HG03039 (cell line): ENCODE data around the gene APP.

Source experiments
- ATAC-seq: cut with Tn5 transposase; IDR thresholded peaks from one replicate; pipeline ENCODE4 v1.9.1; 2021; ENCODE audit warnings: mild to moderate bottlenecking, moderate library complexity; ENCODE audit not compliant: unreplicated experiment

The APP gene

DNA sequence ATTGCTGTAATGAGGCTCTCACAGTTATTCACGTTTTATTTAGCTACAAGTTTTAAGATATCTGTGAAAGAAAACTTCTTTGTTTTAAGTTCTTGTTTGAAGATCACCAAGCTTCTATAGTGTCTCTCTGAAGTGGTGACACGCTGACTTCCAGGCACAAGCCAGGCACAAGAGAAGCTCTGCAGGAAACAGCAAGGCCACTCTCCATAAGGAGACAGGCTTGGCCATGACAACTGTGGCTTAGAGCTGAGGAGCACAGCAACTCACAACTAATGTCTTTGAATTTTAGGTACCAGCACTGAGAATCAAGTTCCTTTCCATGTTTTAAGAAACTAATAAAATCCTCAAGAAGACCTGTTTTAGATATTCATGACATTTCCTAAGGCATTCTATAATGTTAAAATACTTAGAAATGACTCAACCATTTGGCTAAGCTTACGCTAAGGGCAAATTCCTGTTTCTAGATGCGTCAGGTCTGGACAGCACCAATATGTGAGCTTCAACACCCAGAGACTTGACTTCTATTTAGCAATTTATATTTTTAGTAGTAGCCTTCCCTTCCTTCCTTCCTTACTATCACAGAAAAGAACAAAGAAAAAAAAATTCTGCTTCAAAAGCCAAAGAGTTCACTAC is 40.2 kb downstream of the APP start:
- ATAC-seq, result no peak

DNA sequence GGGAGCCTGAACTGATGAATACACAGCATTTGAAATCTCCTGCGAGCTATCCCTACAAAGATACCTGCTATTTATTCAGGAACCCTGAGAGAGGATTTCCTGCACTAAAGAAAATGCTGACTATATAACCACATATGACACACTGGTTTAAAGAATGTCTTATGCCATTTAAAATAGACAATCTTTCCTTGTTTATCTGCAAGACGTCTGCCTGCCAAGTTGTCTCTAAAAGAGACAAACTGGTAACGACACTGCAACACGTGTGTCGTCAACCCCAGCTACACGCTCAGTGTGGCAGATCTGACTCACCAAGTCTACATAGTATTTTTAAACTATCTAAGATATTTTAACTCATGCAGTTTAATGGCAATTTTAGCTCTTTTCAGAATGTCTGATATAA is 42.7 kb downstream of the APP start:
- no peak for ATAC-seq

DNA sequence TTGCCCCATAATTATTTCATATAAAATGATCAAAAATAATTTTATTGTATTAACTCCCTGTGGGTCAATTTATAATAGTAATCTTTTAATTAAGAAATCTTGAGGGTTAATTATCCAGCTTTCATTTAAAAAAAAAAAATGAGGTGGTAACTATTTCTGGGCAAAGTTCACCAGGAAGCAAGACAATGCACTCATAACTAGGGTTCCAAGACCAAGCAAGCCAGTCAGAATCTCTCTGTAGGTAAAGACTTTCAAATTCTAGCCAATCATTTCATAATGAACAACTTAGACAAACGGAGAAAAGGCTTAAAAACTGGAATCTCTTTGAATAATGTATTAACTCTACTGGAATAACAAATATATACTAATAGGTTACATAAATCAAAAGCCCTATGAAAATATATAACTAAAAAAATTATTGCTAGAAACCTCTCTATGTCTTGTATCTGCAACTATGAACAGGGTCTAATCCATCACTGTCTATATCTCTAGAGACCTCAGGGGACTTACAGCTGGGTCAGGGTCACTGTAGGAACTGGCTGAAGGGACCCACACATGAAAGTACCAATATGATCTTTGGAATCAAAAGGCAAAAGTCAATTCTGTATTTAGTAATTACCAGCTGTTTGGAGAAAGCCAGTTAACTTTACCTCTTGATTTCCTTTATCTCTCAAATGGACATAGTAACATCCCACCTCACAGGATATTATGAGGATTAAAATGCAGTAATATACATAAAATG is 43.3 kb downstream of the APP start:
- ATAC-seq, result no peak

DNA sequence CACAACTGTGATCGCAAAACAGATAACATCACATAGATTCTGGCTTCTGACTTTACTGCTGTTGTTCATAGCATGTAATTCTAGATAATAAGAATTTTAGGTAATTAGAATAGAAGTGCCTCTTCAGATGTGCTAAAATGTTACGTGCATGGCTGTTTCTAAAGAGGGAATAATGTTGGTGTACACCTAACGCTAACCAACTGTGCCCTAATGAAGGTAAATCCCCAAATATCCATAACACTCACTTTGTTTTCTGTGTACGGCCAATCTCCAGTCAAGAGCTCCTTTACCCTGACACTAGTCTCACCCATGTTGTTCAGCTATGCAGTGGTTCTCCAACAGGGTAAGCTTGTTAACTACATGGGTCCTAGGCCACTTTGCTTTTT is 44.4 kb downstream of the APP start:
- no peak for ATAC-seq

DNA sequence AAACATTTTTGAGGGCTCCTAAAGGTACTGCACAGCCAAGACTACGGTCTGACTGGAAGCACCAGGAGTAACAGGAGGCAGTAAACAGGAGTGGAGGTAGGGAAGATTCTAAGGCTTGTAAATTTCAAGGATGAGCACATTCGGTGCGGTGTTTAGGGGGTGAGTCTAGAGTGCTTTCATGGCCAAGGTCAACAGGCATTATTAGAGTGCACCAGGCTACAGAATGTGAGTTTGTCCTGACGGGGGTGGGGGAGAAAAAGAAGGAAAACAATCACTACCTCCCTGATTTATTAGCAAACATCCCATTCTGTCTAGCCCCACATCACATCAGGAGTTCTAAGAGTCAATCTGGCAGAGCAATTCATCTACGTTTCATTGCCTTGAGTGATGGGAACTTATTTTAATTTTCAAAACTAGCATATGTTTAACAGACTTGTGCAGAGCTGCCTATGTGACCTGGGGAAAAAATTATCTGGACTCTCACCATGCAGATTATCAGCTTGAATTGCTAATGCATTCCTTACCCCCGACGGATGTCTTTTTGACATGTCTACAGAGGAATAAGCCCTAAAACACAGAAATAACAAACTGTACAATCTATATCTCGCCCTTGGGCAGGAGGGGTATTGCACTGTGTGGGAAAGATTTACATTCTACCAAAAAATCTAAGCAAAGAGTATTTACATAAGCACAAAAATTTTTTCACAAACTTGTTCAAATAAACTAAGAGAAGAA is 45.0 kb downstream of the APP start:
- no peak for ATAC-seq

DNA sequence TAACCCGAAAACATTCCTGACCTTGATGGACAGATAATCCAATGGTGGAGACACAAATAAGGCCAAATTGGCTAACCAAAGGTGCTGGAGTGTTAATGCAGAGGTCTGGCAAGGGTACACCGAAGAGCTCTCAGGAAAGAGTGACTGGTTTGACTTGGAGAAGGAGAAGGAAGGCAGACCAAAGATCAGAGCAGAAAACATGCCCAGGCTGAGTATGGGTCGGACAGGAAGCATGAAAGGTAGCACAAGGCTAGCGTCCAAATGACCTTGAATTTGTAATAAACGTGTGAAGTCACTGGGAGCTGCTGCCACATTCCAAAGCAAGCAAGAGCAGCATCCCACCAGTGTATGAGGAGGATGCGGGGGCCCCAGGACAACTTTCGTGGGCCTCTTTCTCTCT is 45.7 kb downstream of the APP start:
- ATAC-seq, result no peak

DNA sequence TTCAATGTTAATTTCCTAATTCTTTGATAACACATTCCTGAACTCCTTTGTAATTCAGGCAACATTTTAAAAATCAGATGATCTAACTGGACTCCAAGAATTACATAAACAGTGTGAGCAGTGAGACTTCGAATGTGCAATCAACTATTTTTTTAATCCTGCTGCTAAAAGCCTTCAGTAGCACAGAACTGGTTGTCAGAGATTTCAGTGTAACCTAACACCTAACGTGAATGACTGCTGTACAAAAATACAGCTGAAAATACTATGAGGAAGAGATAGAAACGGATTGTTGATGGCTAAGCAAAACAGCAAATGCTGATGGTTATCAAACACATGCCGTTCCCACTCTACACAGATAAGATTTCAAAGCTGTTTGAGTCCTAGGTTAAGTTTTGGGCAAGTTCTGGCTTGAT is 46.1 kb downstream of the APP start:
- ATAC-seq, result no peak

DNA sequence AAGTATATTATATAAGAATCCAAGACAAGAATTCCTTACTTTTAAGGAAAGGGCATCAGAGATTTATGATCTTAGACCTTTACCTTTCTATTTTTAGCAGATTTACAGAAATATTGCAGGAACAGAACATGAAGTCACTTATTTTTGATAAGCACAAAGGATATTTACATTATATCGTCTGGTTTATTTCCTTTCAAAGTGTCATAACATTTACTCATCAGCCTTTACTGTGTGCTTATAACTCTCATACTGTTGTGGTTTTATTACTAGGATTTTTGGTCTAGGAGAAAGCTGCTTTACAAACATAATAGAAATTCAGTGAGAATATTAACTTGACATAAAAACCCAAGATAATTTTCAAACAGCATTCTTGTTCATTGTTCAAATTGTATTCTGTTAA is 47.6 kb downstream of the APP start:
- no peak for ATAC-seq

DNA sequence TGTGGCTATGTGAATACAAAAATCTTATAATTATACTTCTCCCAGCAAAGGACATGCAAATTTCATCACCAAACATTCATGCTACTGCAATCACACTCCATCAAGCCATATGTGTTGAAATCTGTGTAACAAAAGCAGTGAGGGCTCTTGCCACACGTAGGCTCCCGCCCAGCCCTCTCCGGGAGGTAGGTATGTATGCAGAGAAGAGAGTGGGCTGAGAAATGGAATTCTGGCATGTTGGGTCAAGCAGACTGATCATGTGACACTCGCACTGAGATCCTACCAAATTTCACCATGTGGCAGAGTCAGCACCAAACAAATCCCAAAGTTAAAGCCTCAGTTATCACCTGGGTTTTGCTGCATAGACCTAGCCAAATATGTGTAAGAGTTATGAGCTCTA is 49.7 kb downstream of the APP start:
- no peak for ATAC-seq

DNA sequence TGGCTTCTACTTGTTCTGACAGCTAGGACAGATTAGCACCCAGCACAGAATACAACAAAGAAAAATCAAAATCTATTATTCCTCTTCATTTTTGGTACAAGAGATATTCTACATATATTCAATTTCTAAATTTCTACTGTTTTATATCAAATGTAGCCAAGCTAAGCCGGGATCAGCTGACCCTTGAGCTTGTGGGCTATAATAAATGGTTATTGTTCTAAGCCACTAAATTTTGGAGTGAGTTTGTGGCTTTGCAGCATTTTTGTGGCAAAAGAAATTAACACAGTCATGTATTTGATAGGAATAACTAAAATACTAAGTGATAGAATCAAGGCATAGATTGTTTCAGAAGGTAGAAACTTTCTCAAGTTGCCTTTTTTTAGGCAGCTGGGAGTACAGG is 50.7 kb downstream of the APP start:
- no peak for ATAC-seq

DNA sequence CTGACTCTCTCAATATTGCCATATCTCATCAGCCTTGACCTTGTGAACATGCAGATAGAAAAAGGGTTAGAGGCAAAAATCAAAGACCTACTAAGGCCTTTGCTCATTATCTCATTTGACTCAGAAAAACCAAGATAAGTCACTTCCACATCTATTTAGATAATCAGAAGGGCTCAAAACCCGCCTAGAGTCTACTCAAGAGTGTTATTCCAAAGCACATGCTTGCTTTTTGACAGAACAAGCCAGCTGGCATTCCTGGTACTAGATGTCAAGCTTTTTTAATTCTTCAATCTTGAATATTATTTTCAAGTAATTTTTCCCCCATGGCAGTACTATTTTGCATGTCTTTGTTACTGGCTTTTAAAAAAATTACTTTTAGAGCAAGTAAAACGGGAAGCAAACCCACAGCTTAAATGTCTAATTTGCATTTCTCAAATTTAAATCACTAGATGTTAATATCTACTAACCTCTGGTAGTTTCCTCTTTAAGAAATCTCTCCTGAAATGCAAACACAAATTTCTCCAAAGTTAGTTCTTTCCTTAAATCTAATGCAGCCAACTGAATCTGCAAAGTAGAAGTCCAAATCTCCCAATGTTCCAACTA is 51.5 kb downstream of the APP start:
- ATAC-seq, result no peak

DNA sequence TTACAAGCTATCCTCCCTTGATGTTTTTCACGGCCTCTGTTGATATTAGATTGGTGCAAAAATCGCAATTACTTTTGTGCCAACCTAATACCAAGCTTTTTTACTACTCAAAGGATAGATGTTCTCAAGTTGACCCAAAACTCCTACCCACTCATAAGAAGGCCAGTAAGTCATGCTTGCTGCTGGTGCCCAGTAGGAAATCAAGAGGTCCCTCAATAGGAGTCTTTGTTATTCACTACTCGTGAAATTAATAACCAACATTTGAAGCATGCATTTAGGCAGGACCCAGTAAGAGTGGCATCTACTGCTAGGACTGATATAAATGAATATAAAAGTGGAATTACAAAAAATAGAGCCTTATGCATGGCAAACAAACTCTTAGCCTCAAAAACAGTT is 52.6 kb downstream of the APP start:
- no peak for ATAC-seq

DNA sequence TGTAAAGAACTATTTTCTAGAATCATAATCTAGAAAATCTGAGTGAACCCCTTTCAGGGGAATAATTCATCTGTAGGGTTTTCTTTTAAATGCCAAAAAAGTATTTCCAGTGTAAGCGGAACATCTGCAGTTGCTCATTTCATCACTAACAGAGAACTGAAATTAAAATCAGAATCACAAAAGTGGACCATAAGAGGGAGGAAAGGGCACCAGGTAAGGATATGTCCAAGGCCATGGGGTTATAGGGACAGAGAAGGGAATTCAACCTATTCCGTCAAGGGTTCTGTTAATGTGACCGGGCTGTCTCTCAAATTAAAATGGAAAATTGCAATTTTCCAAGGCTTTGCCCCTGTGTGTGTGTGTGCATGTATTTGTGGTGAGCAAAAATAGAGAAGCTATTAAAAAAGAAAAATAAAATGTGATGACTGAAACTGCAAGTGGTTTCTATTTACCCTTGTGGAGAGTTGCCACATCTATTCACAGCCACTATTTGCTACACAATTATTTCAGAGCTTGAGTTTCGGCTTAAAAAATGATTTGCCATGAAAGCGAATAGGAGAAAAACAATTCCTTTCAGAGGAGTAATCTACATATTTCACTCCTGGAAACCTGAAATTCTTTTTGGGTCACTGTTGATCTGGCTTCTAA is 53.1 kb downstream of the APP start:
- ATAC-seq, result no peak

DNA sequence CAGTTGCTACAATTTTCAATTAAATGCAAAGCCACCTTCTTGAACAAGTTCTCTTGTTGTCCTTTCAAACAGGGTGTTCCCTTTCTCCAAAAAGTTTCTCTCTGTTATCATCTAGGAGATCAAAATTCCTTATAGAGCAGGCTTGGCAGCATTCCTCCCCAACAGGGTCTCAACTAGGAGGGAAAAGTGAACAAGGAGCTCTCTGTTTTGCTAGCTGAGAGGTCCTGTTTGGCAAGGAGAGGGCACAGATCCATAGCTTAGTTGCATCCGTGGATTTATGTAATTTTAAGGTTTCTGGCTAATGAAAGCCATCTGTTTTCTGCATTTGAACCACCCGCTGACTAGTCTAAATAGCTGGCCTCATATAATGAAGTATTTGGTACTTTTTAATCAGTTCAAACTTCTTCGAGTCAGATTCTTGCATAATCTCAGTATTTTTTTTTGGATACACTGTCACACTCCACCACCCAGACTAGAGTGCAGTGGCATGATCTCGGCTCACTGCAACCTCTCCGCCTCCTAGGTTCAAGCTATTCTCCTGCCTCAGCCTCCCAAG is 54.0 kb downstream of the APP start:
- ATAC-seq, result no peak

DNA sequence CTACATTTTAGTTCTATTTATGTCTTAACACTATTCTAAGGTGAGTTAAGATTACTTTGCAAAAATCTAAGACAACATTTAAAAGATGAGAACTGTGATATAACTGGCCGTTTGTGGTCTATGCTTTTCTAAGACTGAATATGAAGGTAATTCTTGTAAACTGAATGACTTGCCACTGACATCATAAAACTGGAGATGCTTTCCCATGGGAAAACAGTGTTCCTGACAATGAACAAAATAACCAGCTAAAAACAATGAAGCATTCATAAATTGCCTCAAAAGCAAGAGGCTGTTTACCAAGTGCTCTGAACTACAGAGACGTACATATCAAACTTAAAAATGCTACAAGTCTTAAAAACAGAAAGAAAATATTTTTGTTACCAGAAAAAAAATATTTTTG is 54.7 kb downstream of the APP start:
- no peak for ATAC-seq

DNA sequence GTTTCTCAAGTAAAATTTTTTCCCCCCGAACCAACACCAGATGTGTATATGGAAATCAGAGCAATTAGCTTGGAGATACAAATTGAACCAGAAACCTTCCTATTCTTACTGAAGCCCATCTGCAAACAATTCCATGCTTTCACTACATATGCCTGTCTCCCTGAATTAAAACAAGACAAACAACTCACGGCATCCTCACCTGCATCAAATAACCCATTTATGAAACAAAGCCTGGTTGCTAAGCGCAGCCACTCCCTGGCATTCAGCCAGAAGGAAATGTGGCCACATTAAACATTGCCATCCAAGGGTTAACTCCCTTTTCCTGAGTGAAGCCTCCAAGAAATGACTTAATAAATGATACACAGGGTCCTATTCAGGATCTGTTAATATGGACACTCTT is 55.3 kb downstream of the APP start:
- ATAC-seq, result no peak

DNA sequence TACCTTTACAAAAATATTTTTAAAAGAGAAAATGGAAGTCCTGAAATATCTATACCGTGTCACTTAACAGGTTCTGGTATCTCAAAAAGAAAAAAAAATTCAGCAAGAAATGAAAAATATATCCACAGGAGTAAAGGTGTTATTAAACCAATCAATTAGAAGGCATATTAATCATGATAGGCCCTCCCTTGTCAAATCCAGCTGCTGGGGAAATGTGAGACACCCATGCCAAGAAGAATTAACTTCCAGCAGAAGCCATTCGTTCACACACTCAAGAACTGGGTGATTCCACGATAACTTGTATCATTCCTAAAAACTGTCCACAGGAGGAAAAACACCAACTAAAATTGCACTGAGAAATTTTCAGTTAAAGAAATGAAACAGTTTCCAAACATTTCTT is 57.6 kb downstream of the APP start:
- no peak for ATAC-seq

DNA sequence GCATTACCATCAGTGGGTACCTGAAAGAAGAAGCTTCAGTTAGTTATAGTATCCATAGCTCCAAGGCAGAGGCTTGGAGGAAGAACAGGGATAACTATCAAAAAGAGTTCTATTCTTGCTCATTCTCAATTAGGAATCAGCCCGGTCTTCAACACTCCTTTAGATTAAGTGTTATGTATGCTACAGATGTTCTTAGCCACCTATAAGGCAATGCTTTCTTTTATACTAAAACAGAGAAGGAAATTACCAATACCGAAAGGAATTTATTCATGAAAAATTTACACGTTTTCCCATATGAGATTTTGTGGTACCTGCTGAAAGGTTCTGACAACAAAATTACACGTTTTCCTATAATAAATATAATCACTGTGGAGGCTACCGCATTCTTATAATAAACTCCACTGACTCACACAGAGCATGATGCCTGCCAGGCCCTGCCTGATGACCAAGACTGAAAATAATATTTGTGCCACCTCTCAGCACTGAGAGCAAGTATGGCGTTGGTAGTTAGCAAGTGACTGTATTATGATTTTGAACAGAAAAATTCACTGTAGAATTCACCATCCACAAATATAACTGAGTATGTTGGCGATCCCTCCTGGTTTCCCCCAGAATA is 58.3 kb downstream of the APP start:
- ATAC-seq, result no peak

DNA sequence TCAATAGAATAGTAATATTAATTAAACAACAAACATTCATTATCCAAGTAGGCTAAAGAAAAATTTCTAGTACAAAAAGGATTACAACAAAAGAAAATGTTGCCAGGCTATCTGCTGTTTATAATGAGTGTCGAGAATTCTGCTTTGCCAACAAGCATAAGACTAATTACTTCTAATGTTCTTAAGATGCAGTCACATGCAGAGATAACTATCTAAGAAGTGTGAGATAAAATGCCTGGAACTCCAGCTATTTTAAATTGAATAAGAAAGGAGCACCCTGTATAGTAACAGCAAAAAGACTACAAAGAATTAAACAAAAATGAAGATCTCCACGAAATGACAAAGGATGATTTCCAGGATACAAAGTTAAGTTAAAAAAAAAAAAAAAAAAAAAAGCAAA is 59.9 kb downstream of the APP start:
- no peak for ATAC-seq

DNA sequence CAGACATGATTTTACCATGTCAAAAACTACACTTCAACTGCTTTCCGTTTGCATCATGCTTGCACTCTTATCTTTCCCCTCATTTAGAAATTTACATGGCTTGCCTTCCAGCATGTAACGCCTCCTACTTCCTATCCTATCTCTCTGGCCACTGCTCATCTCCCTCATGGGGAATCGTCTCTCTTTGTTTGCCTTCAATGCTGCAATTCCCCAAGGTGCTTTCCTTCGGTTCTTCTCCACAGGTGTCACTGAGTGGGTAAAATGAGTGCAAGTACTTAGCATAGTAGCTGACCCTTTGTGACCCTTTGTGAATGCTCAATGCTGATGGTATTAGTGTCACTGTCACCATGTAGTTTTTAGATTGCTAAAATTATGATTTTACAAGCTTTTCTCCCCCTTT is 63.1 kb downstream of the APP start:
- ATAC-seq, result no peak

DNA sequence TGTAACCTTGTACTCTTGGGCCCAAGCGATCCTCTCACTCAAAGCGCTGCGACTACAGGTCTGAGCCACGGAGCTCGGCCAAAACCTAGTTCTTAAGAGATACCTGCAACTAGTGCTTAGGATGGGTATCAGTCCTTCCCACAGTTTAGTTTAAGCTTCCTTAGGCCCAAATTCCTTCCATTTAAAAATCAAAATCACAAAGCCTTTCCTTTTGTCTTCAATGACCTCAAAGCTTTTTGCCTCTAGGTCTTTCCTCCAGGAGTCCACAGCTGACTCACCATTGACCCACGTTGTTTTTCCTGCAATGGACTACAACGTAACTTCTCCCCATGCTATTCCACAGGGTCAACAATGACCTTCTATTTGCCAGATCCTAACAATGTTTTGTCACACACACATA is 64.0 kb downstream of the APP start:
- no peak for ATAC-seq
